ENCODE measurements around the gene SPTBN1.

The SPTBN1 gene

GRCh38 chr2:54615832-54616534 lies 159.9 kb downstream of the SPTBN1 start:
- DNase-seq = no peak

GRCh38 chr2:54617409-54617808 lies 161.3 kb downstream of the SPTBN1 start:
- DNase-seq = no peak

GRCh38 chr2:54618646-54619565 lies 162.8 kb downstream of the SPTBN1 start:
- DNase-seq = no peak

GRCh38 chr2:54619660-54620231 lies 163.6 kb downstream of the SPTBN1 start:
- no peak for DNase-seq

DNA sequence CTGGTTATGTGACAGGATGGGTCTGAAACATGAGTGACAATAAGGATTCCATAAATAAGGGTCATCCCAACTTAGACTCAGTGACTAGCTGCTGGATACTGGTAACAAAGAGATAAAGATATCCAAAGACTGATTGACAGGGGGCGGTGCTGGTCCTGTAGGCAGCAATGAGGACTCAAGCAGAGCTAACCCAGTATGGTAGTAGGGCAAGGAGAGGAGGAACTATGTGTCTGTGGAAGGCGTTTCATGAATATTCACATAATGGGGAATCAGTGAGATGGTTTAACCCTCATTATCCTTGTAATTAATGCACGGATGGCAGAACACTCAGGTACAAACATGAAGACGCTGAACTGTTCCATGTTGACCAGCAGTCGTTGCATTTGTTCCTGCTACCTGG lies 164.8 kb downstream of the SPTBN1 start:
- DNase-seq = no peak

GRCh38 chr2:54624591-54625071 lies 168.5 kb downstream of the SPTBN1 start:
- no peak for DNase-seq

DNA sequence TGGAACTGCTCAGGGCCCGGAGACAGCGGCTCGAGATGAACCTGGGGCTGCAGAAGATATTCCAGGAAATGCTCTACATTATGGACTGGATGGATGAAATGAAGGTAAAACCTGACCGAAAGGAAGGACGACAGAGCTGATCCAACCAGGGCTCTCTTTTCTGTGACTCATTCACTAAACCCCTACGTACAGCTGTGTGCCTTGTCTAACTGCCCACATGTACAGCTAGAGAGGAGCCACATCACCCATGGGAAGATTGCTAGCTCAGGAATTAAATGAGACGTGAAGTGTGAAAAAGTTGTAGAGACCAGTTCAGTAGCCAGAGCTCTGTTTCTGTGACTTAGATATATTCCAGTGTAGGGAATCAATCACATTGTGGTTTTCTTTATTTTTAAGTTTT lies 170.0 kb downstream of the SPTBN1 start:
- no peak for DNase-seq

DNA sequence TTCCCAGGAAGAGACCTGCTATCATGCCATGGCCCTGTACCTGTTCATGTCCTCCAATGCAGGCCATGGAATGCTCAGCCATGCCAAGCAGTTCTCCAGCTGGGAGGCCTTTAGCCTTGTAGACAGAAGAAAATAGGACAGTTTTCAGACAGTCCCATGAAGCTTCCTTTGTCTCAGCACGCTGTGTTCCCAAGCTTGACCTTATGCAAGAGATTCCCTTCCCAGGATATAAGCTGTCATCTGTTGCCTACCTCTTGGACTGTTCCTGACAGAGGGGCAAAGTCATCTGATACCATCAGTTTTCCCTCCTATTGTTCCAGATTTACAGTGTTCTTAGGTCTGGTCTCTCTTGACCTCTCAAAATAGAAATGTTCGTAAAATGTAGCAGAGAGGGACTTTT lies 170.8 kb downstream of the SPTBN1 start:
- DNase-seq = no peak

- DNase-seq = no peak
These were observed 171.8 kb downstream of the SPTBN1 start for GRCh38 chr2:54627973-54628372.

- DNase-seq = no peak
These were observed 172.3 kb downstream of the SPTBN1 start for GRCh38 chr2:54628418-54628817.

GRCh38 chr2:54628957-54629356 lies 172.8 kb downstream of the SPTBN1 start:
- DNase-seq = no peak

GRCh38 chr2:54629390-54629789 lies 173.3 kb downstream of the SPTBN1 start:
- DNase-seq = no peak

- peak; percentile 28 for DNase-seq
These were observed 174.1 kb downstream of the SPTBN1 start for GRCh38 chr2:54629914-54630857.

DNA sequence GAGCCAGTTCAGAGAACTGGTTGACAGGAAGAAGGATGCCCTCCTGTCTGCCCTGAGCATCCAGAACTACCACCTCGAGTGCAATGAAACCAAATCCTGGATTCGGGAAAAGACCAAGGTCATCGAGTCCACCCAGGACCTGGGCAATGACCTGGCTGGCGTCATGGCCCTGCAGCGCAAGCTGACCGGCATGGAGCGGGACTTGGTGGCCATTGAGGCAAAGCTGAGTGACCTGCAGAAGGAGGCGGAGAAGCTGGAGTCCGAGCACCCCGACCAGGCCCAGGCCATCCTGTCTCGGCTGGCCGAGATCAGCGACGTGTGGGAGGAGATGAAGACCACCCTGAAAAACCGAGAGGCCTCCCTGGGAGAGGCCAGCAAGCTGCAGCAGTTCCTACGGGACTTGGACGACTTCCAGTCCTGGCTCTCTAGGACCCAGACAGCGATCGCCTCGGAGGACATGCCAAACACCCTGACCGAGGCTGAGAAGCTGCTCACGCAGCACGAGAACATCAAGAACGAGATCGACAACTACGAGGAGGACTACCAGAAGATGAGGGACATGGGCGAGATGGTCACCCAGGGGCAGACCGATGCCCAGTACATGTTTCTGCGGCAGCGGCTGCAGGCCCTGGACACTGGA lies 174.9 kb downstream of the SPTBN1 start:
- DNase-seq = no peak

- DNase-seq = no peak
These were observed 175.6 kb downstream of the SPTBN1 start for GRCh38 chr2:54631755-54632154.

GRCh38 chr2:54632733-54633692 lies 176.9 kb downstream of the SPTBN1 start:
- no peak for DNase-seq

DNA sequence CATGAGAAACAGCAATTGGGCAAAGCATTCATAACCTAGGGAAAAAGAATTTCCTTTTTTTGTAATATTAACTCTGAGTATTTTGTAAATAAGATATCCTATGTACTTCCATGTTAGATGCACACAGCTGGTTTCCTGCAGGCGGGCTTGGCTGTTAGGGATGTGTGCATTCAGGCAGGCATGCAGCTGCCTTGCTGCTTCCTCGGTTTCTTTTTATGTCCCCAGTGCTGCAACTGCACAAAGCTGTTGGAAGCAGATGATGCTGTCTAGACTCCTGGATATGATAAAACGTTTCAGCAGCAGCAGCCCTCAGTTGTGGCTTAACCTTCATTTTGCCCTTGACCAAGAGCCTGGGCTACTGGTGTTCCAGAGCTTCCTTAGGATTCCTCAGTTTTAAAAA lies 177.9 kb downstream of the SPTBN1 start:
- DNase-seq = no peak

DNA sequence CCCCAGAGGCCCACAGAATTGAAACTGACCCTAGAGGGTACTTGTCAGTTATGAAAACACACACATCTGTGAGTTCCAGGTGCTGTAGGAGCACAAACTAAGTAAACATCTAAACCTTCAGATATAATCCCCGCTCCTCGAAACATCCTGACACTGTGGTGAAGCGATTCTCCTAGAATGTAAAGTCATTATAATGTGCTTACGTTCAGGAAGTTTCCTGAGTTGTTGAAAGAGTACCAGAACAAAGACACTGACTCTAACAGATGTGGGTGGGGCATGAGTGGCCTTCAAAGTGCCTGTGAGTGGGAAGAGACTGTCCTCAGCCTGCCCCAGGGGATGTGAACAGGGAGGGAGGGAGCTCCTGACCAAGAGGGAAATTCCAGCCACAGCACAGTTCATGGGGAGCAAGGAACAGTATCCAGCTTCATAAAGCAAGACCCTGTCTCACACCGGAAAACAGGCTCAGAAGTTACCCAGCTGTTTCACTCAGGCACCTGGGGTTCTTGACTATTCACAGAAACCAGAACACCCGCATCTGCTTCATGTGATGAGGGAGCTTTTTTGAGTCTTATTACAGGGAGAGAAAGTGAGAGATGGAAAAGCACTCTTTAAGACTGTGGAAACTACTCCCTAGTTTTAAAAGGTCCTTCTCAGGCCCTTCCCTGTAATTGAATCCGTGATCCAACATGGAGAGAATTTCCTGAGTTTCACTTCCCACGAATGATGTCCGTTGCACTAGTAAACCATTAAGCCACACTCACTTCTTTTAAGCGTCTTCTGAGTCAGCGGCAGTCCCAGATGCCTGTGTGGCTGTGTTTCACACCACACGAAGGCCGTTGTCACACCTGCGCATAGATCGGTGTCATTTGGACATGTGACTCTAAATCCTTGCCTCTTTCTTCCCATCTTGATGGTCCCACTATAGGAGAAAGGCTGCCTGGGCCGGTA lies 178.7 kb downstream of the SPTBN1 start:
- no peak for DNase-seq

DNA sequence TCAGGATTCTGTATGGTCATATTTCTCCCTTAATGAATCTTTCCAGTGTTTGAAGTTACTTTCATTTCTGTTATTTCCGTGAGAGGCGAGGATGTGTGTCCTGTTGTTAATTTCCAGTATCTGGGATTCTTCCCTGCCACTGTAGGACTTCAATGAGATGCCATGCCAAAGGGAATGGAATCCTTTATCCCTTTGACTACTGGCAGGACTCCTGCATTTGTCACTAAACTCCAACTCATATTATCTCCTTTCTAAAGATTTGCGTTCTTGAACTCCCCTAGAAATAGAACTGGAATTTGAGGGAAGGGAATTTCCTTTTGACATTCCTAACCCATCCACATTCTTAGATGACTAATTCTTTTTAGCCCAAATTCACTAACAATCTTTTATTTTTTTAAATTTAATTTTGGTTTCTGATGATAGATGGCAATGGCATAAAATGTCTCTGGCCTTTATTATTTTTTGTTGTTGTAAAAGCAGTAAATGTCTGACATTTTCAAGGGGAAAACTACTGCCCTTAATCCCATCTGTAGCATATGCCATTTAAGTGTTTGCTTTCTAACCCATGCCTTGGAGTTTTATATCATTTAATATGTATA lies 179.5 kb downstream of the SPTBN1 start:
- no peak for DNase-seq
